HG03565 (cell line): ENCODE data around the gene CAPS2.
A peak's percentile ranks its signal among the peaks of the same experiment; 100 is the strongest.
"Not testable (repeated sequence)": the region's sequence is repeated elsewhere in the genome, so short reads cannot be mapped to it uniquely, and the experiment has no call there.

Source experiments
- ATAC-seq: cut with Tn5 transposase; IDR thresholded peaks from one replicate; pipeline ENCODE4 v1.9.1; 2021; ENCODE audit warnings: mild to moderate bottlenecking, moderate library complexity; ENCODE audit not compliant: unreplicated experiment

The CAPS2 gene

GRCh38 chr12:75329918-75330826 lies at the start of gene CAPS2:
Gene CAPS2, minus strand, starts transcription at chr12:75330324. Its CDS starts 3,826 bp downstream, at chr12:75326498.
- peak; percentile 82 for ATAC-seq

- no peak for ATAC-seq
Observed at GRCh38 chr12:75378354-75378753, 48.2 kb upstream of the CAPS2 start.

GRCh38 chr12:75374971-75375370 lies 44.8 kb upstream of the CAPS2 start:
- ATAC-seq, result no peak

GRCh38 chr12:75366629-75367028 lies 36.5 kb upstream of the CAPS2 start:
- peak; percentile 60 for ATAC-seq

GRCh38 chr12:75364919-75365318 lies 34.8 kb upstream of the CAPS2 start:
- no peak for ATAC-seq

- ATAC-seq, result no peak
Observed at GRCh38 chr12:75361408-75361807, 31.3 kb upstream of the CAPS2 start.

- ATAC-seq, result no peak
Observed at GRCh38 chr12:75360920-75361319, 30.8 kb upstream of the CAPS2 start.

- no peak for ATAC-seq
Observed at GRCh38 chr12:75354011-75354410, 23.9 kb upstream of the CAPS2 start.

GRCh38 chr12:75350413-75350812 lies 20.3 kb upstream of the CAPS2 start:
- ATAC-seq, result no peak

GRCh38 chr12:75349946-75350345 lies 19.8 kb upstream of the CAPS2 start:
- no peak for ATAC-seq

- ATAC-seq, result not testable (repeated sequence)
Observed at GRCh38 chr12:75346215-75346614, 16.1 kb upstream of the CAPS2 start.

- no peak for ATAC-seq
Observed at GRCh38 chr12:75345531-75345930, 15.4 kb upstream of the CAPS2 start.

- ATAC-seq, result no peak
Observed at GRCh38 chr12:75341873-75342272, 11.7 kb upstream of the CAPS2 start.

GRCh38 chr12:75337905-75338304 lies 7.8 kb upstream of the CAPS2 start:
- ATAC-seq, result peak; percentile 60

GRCh38 chr12:75334384-75335030 lies 4.4 kb upstream of the CAPS2 start, which contains the start of gene GLIPR1L1:
Gene GLIPR1L1, plus strand, starts transcription at chr12:75334670. Its CDS starts 59 bp downstream, at chr12:75334729.
- peak; percentile 54 for ATAC-seq

GRCh38 chr12:75327642-75328041 lies 2.5 kb downstream of the CAPS2 start:
- ATAC-seq, result no peak

GRCh38 chr12:75323663-75324062 lies 6.5 kb downstream of the CAPS2 start:
- ATAC-seq, result no peak

- ATAC-seq, result no peak
Observed at GRCh38 chr12:75322464-75322863, 7.7 kb downstream of the CAPS2 start.

- no peak for ATAC-seq
Observed at GRCh38 chr12:75317784-75318183, 12.3 kb downstream of the CAPS2 start.

GRCh38 chr12:75315518-75315917 lies 14.6 kb downstream of the CAPS2 start:
- no peak for ATAC-seq

GRCh38 chr12:75311369-75311768 lies 18.8 kb downstream of the CAPS2 start:
- ATAC-seq, result no peak

GRCh38 chr12:75308279-75308678 lies 21.8 kb downstream of the CAPS2 start:
- ATAC-seq, result no peak
